Suprapubic skin (tissue), 4 donors: ENCODE results near the gene PACS1. TPM values are rescaled to one million over a fixed set of nuclear protein-coding genes. Genes with fewer than 3 reads are reported as not detected.

Experiments used
- DNase-seq, 2 donors: peaks; one replicate each; pipeline ENCODE4 v3.0.0-alpha.2; 2019; ENCODE audit warnings: low spot score in 2 of 2
- H3K27ac ChIP-seq: fragments of 200-600 bp; sonication (generic); one replicate; pipeline ENCODE4 v1.5.1; 2019
- H3K27me3 ChIP-seq: fragments of 200-600 bp; sonication (generic); one replicate; pipeline ENCODE4 v1.5.1; 2019
- H3K36me3 ChIP-seq: fragments of 200-600 bp; sonication (generic); one replicate; pipeline ENCODE4 v1.5.1; 2019
- H3K4me1 ChIP-seq: fragments of 200-600 bp; sonication (generic); one replicate; pipeline ENCODE4 v1.5.1; 2019
- H3K4me3 ChIP-seq: fragments of 200-600 bp; sonication (generic); one replicate; pipeline ENCODE4 v1.5.1; 2019; ENCODE audit warnings: mild to moderate bottlenecking
- H3K9me3 ChIP-seq: fragments of 200-600 bp; sonication (generic); one replicate; pipeline ENCODE4 v1.5.1; 2019
- CTCF ChIP-seq, 2 donors: fragments of 200-600 bp in 1 of 2; fragments of 450-650 bp in 1 of 2; sonication (generic) in 1 of 2; IDR thresholded peaks; one replicate each; pipeline ENCODE4 v1.5.1; 2016 to 2019; ENCODE audit warnings: antibody characterized with exemption in 2 of 2, mild to moderate bottlenecking in 1 of 2, moderate library complexity in 1 of 2
- EP300 ChIP-seq: sonication (generic); formaldehyde crosslinking; IDR thresholded peaks from one replicate; pipeline ENCODE4 v1.6.1; 2017; ENCODE audit warnings: antibody characterized with exemption
- POLR2A ChIP-seq, 2 donors: fragments of 450-650 bp; IDR thresholded peaks; one replicate each; pipeline ENCODE4 v1.6.1; 2017; ENCODE audit warnings: antibody characterized with exemption in 2 of 2, mild to moderate bottlenecking in 2 of 2, moderate library complexity in 2 of 2
- POLR2AphosphoS5 ChIP-seq, 3 donors: sonication (generic); formaldehyde crosslinking; IDR thresholded peaks; one replicate each; pipeline ENCODE4 v1.6.1; 2017; ENCODE audit warnings: antibody characterized with exemption in 3 of 3
- WGBS: methylation state at CpG from one replicate; pipeline ENCODE4 v1.1.5; 2018; 5-methylcytosine and 5-hydroxymethylcytosine counted together
- total RNA-seq, 4 donors: library from RNA; depleted of rRNA; stranded (reverse); fragments of >200 nt; gene quantifications; one replicate each; pipeline ENCODE4 v1.1.0, GENCODE V29; 2016

Gene PACS1
- total RNA-seq, 4 donors from 2014 or later, result 30.5 to 78.6 (median 41.8) TPM

DNA sequence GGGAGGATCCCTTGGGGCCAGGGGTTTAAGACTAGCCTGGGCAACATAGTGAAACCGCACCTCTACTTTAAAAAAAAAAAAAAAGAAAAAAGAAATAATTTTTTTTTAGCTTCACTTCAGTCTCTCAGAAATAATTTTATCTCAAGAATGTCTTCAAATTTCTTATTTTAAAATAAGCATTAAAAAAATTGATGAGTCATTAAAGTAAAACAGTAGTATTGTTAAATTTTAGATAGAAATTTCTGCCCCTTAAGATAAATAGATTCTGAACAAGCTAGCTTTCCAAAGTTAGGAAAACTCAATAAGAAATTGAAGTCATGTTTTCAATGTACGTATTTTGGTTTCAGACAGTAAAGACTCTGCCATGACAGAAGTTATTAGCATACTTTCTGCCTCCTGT lies 7.7 kb upstream of the PACS1 start:
- no peaks in the 10 kb centered on the region for H3K27me3 ChIP-seq
- no peak overlapping the region for H3K27ac ChIP-seq
- no peak for TF ChIP-seq CTCF (IDR thresholded peaks at IDR 0.05)
- H3K4me3 ChIP-seq, result no peak overlapping the region
- no peaks in the 10 kb centered on the region for H3K9me3 ChIP-seq
- DNase-seq, result peak in 1 of 2 donors; percentile 24
- peaks cover 99% of the 10 kb centered on the region for H3K36me3 ChIP-seq
- 91% methylated on average over 2 of the region's 2 CpGs for WGBS
- no peaks in the 10 kb centered on the region for H3K4me1 ChIP-seq

DNA sequence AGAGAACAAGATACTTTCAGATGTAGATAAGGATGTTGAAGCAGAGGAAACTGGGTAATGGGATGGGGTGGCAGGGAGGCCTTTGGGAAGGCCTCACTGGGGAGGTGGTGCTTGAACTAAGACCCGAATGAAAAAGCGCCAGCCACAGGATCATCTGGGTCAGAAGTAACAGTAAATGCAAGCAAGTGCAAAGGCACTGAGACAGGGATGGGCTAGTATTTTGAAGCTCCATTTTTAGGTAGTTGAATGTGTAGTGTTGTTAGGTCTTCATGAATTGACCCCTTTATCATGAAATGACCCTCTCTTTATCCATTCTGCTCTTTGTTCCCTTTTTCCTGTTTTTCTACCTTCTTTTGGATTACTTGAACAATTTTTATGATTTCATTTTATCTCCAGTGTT lies 6.2 kb upstream of the PACS1 start:
- TF ChIP-seq CTCF (IDR thresholded peaks at IDR 0.05) (no peak), POLR2AphosphoS5 (IDR thresholded peaks at IDR 0.05) (no peak), EP300 (no peak), POLR2A (IDR thresholded peaks at IDR 0.05) (no peak)
- Histone ChIP-seq H3K27me3 (no peaks in the 10 kb centered on the region), H3K4me3 (no peak overlapping the region), H3K9me3 (no peaks in the 10 kb centered on the region), H3K36me3 (peaks cover 92% of the 10 kb centered on the region), H3K27ac (no peak overlapping the region), H3K4me1 (peaks cover 15% of the 10 kb centered on the region)
- DNase-seq, result peak in 1 of 2 donors; percentile 7
- 94% methylated on average over 2 of the region's 2 CpGs for WGBS

GRCh38 chr11:66064571-66064970 lies 5.5 kb upstream of the PACS1 start:
- Histone ChIP-seq H3K9me3 (no peaks in the 10 kb centered on the region), H3K4me1 (peaks cover 21% of the 10 kb centered on the region), H3K27ac (no peak overlapping the region), H3K27me3 (no peaks in the 10 kb centered on the region), H3K4me3 (no peak overlapping the region), H3K36me3 (peaks cover 85% of the 10 kb centered on the region)
- 96% methylated on average over 1 of the region's 1 CpG for WGBS
- peak in 1 of 2 donors; percentile 26 for DNase-seq
- TF ChIP-seq EP300 (no peak), POLR2A (IDR thresholded peaks at IDR 0.05) (no peak), POLR2AphosphoS5 (IDR thresholded peaks at IDR 0.05) (no peak), CTCF (IDR thresholded peaks at IDR 0.05) (no peak)

DNA sequence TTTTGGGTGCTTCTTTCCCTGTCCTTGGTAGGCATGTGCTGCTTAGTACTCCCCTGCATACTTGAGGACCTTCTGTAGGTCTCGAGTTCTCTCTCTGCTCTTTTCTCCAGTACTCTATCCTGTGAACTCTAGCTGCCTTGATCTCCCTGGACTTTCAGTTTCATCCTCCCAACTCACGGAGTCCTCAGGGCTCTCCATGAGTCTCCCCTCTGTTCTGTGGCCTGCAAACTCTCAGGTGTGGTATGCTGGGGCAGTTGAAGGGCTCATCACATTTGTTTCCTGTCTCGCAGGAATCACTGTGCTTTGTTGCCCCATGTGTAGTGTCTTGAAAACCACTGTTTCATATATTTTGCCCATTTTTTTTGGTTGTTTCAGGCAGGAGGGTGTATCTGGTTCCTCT lies 3.3 kb upstream of the PACS1 start:
- Histone ChIP-seq H3K4me1 (peaks cover 33% of the 10 kb centered on the region), H3K9me3 (no peaks in the 10 kb centered on the region), H3K4me3 (no peak overlapping the region), H3K27me3 (no peaks in the 10 kb centered on the region), H3K36me3 (peaks cover 63% of the 10 kb centered on the region), H3K27ac (no peak overlapping the region)
- WGBS, result 84% methylated on average over 3 of the region's 3 CpGs
- DNase-seq, result no peak
- TF ChIP-seq CTCF (IDR thresholded peaks at IDR 0.05), result no peak
- TF ChIP-seq POLR2AphosphoS5 (IDR thresholded peaks at IDR 0.05), result no peak
- no peak for TF ChIP-seq EP300
- TF ChIP-seq POLR2A (IDR thresholded peaks at IDR 0.05), result no peak

DNA sequence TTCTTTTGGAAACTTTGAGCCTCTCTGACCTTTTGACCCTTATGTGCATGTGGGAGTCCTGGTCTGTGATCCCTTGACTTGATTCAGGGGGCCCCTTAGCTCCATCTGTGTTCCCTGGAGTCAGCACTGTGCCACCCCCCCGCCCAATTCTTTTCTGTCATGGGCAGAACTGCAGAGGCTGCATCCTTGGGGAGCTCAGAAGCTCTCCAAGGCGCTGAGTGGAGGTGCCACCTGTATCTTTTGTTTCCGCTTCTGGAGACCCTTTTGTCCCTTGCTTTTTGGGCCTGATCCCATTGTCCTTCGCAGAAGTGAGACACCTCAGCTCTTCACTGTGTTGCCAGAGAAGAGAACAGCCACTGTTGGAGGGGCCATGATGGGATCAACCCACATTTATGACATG lies 2.4 kb upstream of the PACS1 start:
- Histone ChIP-seq H3K36me3 (peaks cover 54% of the 10 kb centered on the region), H3K27me3 (no peaks in the 10 kb centered on the region), H3K27ac (no peak overlapping the region), H3K4me3 (no peak overlapping the region), H3K4me1 (peaks cover 36% of the 10 kb centered on the region), H3K9me3 (no peaks in the 10 kb centered on the region)
- WGBS, result 93% methylated on average over 4 of the region's 4 CpGs
- no peak for DNase-seq
- TF ChIP-seq POLR2AphosphoS5 (IDR thresholded peaks at IDR 0.05) (no peak), POLR2A (IDR thresholded peaks at IDR 0.05) (no peak), CTCF (IDR thresholded peaks at IDR 0.05) (no peak), EP300 (no peak)
